A549 (cell line): ENCODE results near the gene FOXA1.
A peak's percentile ranks its signal among the peaks of the same experiment; 100 is the strongest.

Source experiments
- CHD2 ChIP-seq: fragments of 150-350 bp; IDR thresholded peaks from 2 replicates; pipeline ENCODE4 v1.6.1; 2014; ENCODE audit warnings: low read length; ENCODE audit not compliant: partially characterized antibody
- JUNB ChIP-seq: fragments of >200 bp; sonication (Bioruptor Twin); formaldehyde crosslinking; IDR thresholded peaks from 2 replicates; pipeline ENCODE4 v1.6.1; 2016
- KDM5A ChIP-seq: fragments of 200-600 bp; sonication (generic); IDR thresholded peaks from 2 replicates; pipeline ENCODE4 v1.6.1; 2016; ENCODE audit warnings: antibody characterized with exemption, mild to moderate bottlenecking
- POLR2A ChIP-seq: IDR thresholded peaks from 2 replicates; pipeline ENCODE4 v1.6.1; 2012; ENCODE audit warnings: mild to moderate bottlenecking, low read length
- RCOR1 ChIP-seq: fragments of 150-350 bp; IDR thresholded peaks from 2 replicates; pipeline ENCODE4 v1.6.1; 2014; ENCODE audit warnings: antibody characterized with exemption, low read length, low read depth
- TF ChIP-seq, protein P1 (sequence below): fragments of >200 bp; sonication (Bioruptor Twin); formaldehyde crosslinking; IDR thresholded peaks from 3 replicates; pipeline ENCODE4 v1.5.1; 2016
- TF ChIP-seq, protein P2 (sequence below): fragments of 450-650 bp; IDR thresholded peaks from 2 replicates; pipeline ENCODE4 v1.6.1; 2014; ENCODE audit warnings: antibody characterized with exemption
- TF ChIP-seq, protein P3 (sequence below): fragments of 150-350 bp; IDR thresholded peaks from 2 replicates; pipeline ENCODE4 v1.6.1; 2014; ENCODE audit warnings: low read depth, mild to moderate bottlenecking, low read length
- TF ChIP-seq, protein P4 (sequence below): IDR thresholded peaks from 2 replicates; pipeline ENCODE4 v1.6.1; 2012
- TF ChIP-seq, protein P5 (sequence below): fragments of 200-600 bp; sonication (generic); IDR thresholded peaks from 2 replicates; pipeline ENCODE4 v1.6.1; 2016; ENCODE audit warnings: antibody characterized with exemption, mild to moderate bottlenecking, moderate library complexity

DNA sequence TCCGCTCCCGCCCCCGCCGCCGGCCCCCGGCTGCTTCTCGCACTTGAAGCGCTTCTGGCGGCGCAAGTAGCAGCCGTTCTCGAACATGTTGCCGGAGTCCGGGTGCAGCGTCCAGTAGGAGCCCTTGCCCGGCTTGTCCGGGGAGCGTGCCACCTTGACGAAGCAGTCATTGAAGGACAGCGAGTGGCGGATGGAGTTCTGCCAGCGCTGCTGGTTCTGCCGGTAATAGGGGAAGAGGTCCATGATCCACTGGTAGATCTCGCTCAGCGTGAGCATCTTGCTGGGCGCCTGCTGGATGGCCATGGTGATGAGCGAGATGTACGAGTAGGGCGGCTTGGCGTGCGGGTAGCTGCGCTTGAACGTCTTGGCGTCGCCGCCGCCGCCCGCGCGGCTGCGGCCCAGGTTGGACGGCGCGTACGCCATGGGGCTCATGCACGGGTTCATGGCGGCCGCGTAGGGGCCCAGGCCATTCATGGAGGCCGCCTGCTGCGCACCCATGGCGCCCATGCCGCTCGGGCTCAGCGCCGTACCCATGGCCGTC is 3.0 kb downstream of the FOXA1 start:
- TF ChIP-seq KDM5A (no peak), RCOR1 (no peak), CHD2 (no peak), POLR2A (no peak; the same call in 1 of the 2 replicates), JUNB (no peak)
- TF ChIP-seq, protein P1, sequence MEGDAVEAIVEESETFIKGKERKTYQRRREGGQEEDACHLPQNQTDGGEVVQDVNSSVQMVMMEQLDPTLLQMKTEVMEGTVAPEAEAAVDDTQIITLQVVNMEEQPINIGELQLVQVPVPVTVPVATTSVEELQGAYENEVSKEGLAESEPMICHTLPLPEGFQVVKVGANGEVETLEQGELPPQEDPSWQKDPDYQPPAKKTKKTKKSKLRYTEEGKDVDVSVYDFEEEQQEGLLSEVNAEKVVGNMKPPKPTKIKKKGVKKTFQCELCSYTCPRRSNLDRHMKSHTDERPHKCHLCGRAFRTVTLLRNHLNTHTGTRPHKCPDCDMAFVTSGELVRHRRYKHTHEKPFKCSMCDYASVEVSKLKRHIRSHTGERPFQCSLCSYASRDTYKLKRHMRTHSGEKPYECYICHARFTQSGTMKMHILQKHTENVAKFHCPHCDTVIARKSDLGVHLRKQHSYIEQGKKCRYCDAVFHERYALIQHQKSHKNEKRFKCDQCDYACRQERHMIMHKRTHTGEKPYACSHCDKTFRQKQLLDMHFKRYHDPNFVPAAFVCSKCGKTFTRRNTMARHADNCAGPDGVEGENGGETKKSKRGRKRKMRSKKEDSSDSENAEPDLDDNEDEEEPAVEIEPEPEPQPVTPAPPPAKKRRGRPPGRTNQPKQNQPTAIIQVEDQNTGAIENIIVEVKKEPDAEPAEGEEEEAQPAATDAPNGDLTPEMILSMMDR: peak; percentile 18; the same call in 2 of the 3 replicates
- TF ChIP-seq, protein P2, sequence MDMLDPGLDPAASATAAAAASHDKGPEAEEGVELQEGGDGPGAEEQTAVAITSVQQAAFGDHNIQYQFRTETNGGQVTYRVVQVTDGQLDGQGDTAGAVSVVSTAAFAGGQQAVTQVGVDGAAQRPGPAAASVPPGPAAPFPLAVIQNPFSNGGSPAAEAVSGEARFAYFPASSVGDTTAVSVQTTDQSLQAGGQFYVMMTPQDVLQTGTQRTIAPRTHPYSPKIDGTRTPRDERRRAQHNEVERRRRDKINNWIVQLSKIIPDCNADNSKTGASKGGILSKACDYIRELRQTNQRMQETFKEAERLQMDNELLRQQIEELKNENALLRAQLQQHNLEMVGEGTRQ: no peak
- TF ChIP-seq, protein P3, sequence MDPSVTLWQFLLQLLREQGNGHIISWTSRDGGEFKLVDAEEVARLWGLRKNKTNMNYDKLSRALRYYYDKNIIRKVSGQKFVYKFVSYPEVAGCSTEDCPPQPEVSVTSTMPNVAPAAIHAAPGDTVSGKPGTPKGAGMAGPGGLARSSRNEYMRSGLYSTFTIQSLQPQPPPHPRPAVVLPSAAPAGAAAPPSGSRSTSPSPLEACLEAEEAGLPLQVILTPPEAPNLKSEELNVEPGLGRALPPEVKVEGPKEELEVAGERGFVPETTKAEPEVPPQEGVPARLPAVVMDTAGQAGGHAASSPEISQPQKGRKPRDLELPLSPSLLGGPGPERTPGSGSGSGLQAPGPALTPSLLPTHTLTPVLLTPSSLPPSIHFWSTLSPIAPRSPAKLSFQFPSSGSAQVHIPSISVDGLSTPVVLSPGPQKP: no peak
- TF ChIP-seq, protein P4, sequence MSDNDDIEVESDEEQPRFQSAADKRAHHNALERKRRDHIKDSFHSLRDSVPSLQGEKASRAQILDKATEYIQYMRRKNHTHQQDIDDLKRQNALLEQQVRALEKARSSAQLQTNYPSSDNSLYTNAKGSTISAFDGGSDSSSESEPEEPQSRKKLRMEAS: 0 out of 2 replicates have a peak, but pooled peaks have one; percentile 20
- TF ChIP-seq, protein P5, sequence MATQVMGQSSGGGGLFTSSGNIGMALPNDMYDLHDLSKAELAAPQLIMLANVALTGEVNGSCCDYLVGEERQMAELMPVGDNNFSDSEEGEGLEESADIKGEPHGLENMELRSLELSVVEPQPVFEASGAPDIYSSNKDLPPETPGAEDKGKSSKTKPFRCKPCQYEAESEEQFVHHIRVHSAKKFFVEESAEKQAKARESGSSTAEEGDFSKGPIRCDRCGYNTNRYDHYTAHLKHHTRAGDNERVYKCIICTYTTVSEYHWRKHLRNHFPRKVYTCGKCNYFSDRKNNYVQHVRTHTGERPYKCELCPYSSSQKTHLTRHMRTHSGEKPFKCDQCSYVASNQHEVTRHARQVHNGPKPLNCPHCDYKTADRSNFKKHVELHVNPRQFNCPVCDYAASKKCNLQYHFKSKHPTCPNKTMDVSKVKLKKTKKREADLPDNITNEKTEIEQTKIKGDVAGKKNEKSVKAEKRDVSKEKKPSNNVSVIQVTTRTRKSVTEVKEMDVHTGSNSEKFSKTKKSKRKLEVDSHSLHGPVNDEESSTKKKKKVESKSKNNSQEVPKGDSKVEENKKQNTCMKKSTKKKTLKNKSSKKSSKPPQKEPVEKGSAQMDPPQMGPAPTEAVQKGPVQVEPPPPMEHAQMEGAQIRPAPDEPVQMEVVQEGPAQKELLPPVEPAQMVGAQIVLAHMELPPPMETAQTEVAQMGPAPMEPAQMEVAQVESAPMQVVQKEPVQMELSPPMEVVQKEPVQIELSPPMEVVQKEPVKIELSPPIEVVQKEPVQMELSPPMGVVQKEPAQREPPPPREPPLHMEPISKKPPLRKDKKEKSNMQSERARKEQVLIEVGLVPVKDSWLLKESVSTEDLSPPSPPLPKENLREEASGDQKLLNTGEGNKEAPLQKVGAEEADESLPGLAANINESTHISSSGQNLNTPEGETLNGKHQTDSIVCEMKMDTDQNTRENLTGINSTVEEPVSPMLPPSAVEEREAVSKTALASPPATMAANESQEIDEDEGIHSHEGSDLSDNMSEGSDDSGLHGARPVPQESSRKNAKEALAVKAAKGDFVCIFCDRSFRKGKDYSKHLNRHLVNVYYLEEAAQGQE: no peak
